GM19240 (cell line): Measurements from ENCODE around the gene TOLLIP.

ENCODE experiments used
- DNase-seq: peaks from one replicate; pipeline ENCODE4 v3.0.0; 2011; ENCODE audit warnings: low spot score; ENCODE audit not compliant: insufficient read length

Gene TOLLIP

GRCh38 chr11:1232883-1233321, 76.5 kb downstream of the TOLLIP start:
- DNase-seq = no peak

DNA sequence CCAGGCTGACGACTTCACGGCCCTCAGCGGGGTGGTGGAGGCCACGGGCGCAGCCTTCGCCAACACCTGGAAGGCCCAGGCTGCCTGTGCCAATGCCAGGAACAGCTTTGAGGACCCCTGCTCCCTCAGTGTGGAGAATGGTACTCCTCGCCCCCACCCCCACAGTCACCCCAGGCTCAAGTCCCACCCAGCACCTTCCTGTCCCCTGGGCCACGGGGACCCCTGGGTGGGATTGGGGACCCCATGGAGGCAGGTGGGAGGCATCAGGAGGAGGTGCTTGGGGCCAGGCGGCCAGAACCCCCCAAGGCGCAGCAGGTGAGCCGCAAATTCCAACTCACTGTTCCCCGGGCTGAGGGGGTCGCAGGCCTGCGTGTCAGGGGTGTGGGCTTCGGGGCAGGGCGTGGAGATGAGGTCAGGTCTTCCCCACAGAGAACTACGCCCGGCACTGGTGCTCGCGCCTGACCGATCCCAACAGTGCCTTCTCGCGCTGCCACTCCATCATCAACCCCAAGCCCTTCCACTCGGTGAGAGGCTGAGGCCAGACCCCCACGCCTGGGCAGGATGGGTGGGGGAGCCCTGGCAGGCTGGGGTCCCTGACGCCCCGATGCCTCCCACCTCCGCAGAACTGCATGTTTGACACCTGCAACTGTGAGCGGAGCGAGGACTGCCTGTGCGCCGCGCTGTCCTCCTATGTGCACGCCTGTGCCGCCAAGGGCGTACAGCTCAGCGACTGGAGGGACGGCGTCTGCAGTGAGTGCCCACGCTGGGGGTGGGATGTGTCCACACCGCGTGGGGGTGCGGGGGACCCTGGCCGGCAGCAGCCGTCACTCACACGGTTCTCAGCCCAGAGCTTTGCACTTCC, 77.2 kb downstream of the TOLLIP start:
- no peak for DNase-seq

- DNase-seq = no peak
Observed at GRCh38 chr11:1231396-1232020, 77.9 kb downstream of the TOLLIP start.

- no peak for DNase-seq
Observed at GRCh38 chr11:1230456-1231395, 78.7 kb downstream of the TOLLIP start.

DNA sequence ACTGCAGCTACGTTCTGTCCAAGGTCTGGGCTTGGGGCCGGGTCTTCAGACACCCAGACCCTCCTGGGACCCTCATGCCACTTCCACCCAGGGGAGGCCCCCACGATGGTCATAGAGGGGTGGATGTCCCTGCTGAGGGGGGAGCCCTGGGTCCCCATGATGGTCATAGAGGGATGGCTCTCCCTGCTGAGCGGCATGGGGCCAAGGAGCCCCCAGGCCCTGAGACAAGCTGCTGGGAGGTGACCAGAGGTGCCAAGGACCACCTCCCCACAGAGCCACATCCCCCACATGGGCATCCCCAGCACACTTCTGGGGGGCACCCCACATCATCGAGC, 79.3 kb downstream of the TOLLIP start:
- DNase-seq = no peak

- DNase-seq = no peak
Observed at GRCh38 chr11:1229471-1230120, 79.8 kb downstream of the TOLLIP start.

DNA sequence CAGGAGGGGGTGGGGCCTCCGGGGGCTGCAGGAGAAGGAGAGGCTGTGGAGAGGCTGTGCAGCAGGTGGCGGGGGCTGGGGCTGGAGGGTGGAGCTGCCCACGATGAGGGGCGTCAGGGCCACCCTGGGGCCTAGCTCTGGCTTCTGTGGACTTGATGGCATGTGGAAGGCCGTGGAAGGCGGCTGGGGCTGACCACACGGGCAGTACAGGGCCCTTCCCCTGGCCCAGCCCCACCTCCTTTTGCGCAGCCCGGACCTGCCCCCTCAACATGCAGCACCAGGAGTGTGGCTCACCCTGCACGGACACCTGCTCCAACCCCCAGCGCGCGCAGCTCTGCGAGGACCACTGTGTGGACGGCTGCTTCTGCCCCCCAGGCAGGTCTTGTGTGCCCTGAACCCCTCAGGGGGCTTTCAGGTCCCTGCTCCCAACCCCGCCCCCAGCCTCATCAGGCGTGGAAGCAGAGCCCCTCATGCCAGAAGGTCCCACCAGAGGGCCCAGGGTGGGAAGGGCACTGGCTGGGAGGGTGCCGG, 80.4 kb downstream of the TOLLIP start:
- no peak for DNase-seq

- DNase-seq = no peak
Observed at GRCh38 chr11:1228101-1228821, 81.2 kb downstream of the TOLLIP start.

DNA sequence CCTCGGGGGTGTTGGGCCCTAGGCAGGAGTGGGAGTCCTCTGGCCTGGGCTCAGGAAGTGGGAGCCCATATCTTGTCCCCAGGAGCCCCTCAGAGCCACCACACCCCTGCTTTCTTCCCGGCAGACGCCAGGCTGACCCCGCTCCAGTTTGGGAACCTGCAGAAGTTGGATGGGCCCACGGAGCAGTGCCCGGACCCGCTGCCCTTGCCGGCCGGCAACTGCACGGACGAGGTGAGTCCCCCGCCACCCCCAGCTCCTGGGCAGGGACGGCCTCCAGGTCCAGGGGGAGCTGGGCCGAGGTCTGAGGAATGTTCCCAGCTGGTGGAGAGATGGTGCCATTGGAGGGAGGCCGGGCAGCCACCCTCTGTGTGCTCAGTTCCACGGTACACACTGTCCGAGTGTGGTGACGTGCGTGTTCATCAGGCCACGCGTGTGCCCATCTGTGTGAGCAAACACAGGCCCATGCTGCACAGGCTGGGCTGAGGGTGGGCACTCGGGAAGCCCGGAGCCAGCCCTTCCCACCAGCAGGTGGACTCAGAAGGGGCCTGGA, 81.8 kb downstream of the TOLLIP start:
- DNase-seq = no peak

- no peak for DNase-seq
Observed at GRCh38 chr11:1226986-1227550, 82.4 kb downstream of the TOLLIP start.

DNA sequence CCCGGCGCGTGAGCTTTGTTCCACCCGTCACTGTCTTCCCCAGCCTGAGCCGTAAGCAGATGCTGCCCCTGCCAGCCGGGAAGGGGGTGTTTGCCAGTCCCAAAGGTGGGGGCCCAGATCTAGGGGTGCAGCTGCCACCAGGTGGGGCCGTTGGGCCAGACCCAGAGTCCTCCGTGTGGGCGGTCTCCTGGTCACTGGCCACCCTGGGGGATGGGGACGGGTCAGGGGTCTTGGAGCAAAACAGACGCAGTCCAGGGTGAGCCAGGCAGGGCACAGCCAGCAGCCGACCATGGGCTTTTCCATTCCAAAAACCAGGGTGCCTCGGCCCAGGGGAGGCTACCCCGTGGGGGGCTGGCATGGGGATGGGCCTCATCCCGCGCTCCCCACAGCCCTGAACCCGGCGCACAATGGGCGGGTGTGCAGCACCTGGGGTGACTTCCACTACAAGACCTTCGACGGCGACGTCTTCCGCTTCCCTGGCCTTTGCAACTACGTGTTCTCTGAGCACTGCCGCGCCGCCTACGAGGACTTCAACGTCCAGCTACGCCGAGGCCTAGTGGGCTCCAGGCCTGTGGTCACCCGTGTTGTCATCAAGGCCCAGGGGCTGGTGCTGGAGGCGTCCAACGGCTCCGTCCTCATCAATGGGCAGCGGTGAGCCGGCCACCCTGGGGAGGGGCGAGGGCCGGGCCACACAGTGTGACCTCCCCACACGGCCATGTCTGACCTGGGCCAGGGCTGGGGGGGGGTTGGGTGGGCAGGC, 83.0 kb downstream of the TOLLIP start:
- DNase-seq = no peak

- no peak for DNase-seq
Observed at GRCh38 chr11:1225386-1226225, 83.8 kb downstream of the TOLLIP start.

DNA sequence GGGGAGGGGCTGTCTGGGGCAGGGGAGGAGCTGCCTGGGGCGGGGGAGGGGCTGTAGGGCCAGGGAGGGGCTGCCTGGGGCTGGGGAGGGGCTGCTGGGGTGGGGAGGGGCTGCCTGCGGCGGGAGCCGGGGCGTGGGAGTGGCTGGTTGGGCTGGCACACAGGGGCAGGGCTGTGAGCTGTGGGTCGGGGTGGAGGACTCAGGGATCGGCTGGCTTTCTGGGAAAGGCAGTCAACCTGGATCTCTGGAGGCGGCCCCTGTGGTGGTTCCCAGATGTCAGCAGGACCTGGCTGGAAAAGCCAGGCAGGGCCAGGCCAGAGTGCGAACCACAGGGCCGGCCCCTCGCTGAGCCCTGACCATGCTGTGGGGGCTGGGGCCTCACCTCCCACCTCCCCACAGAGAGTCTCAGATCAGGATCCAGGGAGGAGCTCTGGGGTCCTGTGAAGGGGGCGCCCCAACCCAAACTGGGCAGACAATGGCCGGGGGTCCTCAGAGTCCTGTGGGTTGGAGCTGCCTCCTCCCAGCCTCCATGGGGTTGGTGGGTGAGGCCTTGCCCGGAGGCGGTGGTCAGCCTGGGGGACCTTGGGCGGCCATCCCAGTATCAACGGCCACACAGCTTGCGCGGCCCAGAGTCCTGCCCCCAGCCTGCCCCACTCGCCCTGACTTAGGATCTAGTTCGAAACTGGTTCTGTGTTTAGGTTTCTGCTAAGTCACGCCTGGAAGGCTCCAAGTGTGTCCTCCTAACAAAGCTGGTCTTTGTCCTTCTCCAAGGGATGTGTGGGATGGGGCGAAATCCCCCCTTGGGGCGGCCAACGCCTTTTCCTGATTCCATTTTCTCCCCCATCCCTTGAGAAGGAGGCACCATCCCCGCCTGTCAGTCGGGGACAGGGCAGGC, 84.7 kb downstream of the TOLLIP start:
- no peak for DNase-seq
